HPDE6-E6E7 (cell line): ENCODE results near the gene ABRACL.

ENCODE experiments used
- DNase-seq: peaks from one replicate; pipeline ENCODE4 v3.0.0; 2011; ENCODE audit warnings: missing footprints; ENCODE audit errors: extremely low spot score

ABRACL gene

DNA sequence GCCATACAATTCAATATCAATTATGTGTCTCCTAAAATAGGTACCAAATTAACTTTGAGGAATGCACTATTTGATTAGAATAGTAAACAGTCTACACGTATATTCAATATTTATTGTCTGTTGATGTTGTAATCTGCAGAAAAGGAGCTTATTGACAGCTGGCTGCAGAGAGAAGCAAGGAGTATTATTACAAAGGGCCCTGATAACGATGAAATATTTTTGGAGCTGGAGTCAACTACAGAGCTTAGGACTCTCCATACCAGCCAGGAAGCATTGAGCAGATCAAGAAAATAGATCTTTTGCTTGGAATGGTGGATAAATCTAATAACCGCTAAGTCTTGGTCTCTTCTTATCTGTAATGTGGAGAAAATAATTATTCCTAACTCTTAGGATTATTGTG lies 25.5 kb downstream of the ABRACL start:
- DNase-seq, result no peak

DNA sequence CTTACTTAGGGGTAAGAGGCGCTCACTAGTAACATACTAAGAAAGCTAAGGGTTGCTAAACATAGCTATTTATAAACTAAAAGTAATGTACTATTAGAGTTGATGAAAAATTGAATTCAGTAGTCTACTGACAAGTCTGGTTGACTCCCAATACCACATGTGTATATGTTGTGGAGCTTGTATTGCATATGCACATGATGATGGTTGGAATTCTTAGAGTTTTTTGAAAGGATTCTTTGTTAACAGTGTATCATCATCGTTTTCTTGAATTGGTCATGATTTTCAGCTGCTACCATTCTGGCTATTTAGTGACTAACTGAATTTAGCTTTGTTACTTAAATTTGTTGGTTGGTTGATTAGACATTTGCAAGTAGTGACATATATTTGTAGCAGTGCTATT lies 27.2 kb downstream of the ABRACL start:
- DNase-seq, result no peak

DNA sequence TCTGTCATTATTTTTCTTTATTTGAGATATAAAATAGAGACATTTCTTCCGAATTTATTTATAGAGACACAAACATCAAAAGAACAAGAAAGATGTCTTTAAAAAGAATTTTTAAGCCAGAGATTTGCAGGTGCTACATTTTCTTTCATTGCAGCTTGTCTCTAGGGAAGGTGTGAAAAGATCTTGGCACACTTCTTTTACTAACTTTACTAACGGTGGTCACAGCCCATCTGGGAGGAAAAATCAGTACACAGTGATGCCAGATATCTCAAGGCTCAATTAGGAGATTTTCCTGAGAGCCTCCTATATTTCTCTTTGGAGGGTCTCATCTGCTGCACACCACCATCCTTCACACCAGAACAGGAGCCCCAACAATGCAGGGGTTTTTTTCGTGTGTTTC lies 29.5 kb downstream of the ABRACL start:
- DNase-seq, result no peak

DNA sequence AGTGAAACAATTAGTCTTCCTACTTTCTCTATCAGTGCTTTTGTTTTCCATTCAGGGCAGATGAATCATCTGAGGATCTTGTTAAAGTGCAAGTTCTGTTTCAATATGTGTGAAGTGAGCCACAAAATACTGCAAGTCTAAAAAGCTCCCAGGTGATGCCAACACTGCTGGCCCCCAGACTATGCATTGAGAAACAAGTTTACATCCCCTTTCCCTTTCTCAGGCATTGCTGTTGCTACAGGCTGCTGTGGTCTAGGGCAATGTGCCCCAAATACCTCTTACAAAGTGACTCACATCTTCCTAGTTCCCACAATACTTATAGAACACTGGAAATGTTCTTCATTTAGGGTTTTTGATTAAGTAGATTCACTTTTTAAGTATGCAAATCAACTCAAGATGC lies 31.8 kb downstream of the ABRACL start:
- DNase-seq, result peak; percentile 9

DNA sequence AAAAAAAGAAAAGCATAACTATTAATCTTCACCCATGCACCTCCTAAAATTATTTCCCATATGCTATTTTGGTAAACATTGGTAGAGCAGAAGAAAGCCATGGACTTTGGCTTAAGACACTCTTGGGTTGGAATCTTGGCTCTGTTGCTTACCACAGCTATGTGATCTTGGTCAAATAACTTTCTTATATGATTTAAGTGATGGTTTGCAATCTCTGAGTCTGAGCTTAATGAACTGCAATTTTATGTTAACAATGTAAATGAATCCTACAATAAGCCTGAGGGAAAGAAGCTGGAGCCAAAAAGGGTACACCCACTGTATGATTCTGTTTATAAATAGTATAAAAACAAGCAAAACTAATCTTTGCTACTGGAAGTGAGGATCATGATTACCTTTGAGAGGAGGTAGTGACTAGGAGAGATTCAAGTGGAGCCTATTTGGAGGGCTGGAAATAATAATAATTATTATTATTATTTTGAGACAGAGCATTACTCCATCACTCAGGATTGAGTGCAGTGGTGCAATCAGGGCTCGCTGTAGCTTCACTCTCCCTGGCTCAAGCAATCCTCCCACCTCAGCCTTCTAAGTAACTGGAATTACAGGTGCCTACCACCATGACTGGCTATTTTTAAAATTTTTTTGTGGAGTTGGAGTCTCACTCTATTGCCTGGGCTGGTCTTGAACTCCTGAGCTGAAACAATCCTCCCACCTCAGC lies 34.5 kb downstream of the ABRACL start:
- no peak for DNase-seq

DNA sequence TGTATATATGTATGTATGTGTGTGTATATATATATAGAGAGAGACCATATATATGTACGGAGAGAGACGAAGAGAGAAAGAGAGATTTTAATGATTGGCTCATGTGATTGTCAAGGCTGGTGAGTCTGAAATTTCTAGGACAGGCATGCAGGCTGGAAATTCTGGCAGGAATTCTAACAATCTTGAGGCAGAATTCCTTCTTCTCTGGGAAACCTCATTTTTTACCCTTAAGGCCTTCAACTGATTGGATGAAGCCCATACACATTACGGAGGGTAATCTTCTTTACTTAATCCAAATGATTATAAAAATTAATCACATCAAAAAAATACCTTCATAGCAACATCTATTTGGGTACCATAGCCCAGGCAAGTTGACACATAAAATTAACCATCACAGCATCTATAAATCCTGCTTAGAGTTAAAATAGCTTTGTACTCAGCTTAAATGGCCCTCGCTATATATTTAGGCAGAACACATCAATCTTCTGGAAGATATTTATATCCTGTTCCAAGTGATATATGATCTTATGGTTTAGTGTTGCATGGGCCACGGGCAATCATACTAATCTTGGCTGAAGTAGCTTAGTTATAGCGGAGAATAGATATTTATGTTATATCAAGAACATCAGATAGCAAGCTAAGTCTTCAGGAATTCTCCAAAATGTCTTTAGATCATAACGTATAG lies 36.6 kb downstream of the ABRACL start:
- no peak for DNase-seq

DNA sequence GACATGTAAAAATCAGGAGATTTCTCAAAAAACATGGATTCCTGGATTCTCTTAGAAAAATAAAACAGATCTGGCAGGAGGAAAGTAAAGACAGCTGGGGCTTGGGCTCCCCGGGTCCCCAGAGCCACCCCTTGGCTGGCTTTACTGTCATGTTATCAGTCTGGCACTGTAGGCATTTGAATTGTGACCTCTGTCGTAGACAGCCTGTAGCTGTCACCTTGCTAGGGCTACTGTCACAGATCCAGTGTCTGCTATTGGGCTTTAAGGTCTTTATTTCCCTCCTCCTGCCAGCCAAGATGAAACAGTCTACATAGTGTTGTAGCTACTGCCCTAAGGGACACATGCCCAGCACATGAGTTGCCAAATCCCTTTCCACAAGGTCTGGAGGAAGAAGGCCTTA lies 37.5 kb downstream of the ABRACL start:
- DNase-seq, result no peak

DNA sequence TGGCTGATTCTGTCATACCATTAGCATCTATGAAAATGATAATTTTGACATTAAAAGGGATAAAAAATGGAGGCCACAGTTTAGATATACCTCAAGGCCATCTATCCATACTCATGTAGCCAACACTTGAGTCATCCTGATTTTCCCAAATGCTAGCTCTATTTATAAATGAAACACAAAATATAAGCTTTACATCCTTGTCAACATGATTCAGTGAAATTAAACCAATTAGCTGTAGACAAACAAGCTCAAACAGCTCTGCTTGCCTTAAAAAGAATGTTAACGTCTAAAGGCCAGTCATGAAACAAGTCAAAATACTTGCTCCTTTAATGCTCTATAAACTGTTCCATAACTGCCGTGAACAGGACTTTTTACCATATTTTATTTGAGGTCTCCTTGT lies 40.3 kb downstream of the ABRACL start:
- DNase-seq, result no peak

DNA sequence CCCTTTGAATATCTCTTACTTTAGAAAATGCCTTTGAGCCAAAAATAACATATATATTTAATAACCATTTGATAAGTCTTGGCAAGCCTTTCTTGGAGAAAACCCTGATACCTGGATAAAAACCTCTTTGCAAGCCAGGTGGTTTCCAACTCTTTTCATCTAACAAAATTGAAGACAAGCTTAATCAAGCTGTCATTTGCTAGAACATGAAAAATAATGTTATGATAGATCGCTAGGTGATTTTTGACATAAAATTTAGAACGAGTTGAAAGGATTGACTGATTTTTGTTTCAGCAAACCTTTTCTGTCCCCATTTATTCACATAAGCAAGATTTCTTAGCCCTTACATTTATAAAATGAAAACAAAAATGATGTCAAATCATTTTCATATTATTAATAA lies 44.6 kb downstream of the ABRACL start:
- DNase-seq, result no peak

DNA sequence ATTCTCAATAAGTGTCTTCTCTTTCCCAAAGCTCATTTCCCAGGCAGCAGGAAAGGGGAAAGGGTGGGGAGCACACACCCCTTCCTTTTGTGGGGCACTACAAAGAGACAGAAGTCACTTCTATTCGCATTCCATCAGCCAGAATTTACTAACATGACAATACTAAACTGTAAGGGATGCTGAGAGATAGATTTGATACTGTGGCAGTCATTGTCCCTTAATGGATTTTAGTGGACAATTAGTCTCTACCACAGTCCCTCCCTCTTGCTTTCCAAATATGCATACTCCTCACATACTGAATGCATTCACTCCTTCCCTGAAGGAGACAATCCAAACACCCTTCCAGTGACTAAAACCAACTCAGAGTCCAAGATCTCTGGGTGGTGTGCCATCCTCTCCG lies 50.5 kb downstream of the ABRACL start:
- DNase-seq, result no peak

DNA sequence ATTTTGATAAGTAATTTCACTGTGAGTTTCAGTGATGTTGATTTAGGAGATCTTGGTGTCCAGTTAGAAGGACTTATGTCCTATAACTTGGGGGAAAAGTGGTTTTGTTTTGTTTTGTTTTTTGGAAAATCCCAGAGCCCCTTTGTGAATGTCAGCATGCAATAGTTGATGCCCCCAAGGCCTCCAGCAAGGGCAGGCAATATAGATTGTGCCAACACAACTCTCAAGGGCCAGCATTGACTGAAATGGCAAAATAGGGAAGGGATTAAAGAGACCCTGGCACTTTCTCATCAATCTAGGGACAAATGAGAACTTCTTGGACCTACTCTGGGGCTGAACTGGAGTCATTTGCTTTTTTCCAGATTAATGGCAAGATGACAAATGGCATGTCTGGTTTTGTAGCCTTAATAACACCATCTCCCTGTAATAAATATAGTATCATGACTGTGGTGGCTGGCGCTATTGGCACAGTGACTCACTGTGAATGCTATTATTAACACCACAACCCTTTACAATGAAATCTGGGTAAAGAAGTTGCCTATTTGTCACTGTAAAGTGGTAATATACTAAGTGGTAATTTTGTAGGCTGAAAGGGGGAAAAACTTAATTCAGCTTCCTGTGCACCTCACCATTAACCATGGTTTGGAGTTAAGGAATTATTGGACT lies 51.8 kb downstream of the ABRACL start:
- peak; percentile 12 for DNase-seq

DNA sequence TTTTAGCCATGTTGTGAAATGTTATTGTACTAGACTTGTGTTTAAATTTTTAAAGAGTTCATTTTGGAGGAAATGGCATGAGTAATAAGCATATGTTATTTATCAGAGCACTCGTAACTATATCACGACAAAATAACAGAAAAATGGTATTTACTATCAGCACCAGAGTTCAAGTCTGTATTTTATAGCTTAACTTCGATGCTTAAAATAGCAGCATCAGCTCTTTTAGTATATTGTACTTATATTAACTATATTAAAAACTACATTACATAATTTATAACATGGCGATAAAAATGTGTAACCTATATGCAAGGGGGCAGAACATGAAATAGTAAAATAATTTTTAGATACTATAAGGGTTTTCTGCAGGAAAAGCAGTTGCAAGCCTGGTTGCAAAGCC lies 52.9 kb downstream of the ABRACL start:
- no peak for DNase-seq

DNA sequence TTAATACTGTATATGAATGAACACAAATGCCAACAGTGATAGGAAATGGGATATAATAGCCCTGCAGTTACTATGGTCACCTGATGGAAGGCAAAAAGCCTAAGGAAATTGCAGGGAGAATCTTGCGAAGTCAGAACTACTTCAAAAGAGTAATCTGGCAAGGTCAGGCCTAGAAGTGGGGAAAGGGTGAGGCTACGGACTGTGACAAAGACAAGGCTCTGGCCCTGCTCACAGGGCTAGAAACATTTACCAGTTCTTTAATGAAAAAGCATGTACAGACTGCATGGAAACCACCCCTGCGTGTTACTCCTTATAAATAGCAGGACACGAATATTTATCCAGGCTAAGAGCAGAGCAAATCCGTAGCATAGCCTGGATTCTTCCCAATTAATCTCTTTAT lies 53.8 kb downstream of the ABRACL start:
- no peak for DNase-seq

DNA sequence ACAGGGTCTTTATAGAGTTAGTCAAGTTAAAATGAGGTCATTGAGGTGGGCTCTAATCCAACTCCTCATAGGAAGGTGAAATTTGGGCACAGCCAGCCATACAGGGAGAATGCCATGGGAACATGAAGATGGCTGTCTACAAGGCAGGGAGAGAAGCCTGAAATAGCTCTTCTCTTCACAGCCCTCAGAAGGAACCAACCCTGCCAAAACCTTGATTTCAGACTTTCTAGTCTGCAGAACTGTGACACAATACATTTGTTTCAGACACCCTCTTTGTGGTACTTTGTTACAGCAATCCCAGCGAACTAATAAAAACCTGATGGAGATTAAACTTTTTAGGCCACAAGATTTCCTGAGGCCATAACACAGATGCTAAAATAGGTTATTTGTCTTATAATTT lies 63.3 kb downstream of the ABRACL start:
- no peak for DNase-seq
